ENCODE data around the gene ZFHX2. TPM values are rescaled to one million over a fixed set of nuclear protein-coding genes. Genes with fewer than 3 reads are reported as not detected.
A peak's percentile ranks its signal among the peaks of the same experiment; 100 is the strongest.

ZFHX2 gene
- total RNA-seq, 1 experiment from 2014 or later, result 19.4 TPM

DNA sequence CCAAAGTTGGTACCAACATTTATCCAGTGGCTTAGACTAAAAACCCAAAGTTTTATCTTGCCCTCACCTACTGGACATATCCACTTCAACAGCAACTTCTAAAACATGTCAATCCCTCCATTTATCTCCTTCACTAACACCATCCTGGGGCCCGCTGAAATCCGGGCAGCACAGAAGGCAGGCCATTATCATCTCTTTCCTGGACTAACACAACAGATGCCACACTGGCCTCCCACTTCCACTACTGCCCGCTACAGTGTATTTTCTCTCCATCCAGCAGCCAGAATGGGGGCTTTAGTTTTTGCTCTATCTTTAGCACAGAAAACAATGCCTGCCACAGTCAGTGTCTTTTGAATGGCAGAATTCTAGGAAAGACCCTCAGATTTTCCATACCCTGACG, 15.6 kb downstream of the ZFHX2 start:
- Histone ChIP-seq H2AK5ac (ENCODE audit: insufficient read length, low read length) (no peak overlapping the region), H3K23me2 (ENCODE audit: insufficient read length, low read depth, low read length, poor library complexity, severe bottlenecking) (peaks cover 19% of the 10 kb centered on the region), H3K4me2 (ENCODE audit: insufficient read depth, insufficient read length, low read length) (no peak overlapping the region), H3K4me1 (ENCODE audit: insufficient read depth, low read length) (peaks cover 13% of the 10 kb centered on the region; the same call in 1 of the 2 replicates), H4K20me1 (ENCODE audit: control insufficient read depth, insufficient read depth, insufficient read length) (no peaks in the 10 kb centered on the region), H3K9ac (ENCODE audit: extremely low read depth, insufficient read length, low read length) (no peak overlapping the region), H3K9me3 (ENCODE audit: control insufficient read depth, low read depth, low read length) (no peaks in the 10 kb centered on the region), H3K18ac (ENCODE audit: insufficient read length, low read depth, low read length) (no peak overlapping the region), H2BK15ac (ENCODE audit: low read depth, low read length) (no peak overlapping the region), H3K56ac (ENCODE audit: insufficient read length, low read depth, low read length) (no peak overlapping the region), H3K79me2 (ENCODE audit: insufficient read depth, low read length) (no peaks in the 10 kb centered on the region), H3T11ph (ENCODE audit: low read length) (no peak overlapping the region), H3K14ac (ENCODE audit: insufficient read depth, low read length) (no peak overlapping the region), H3K27me3 (ENCODE audit: insufficient read depth, low read length) (no peaks in the 10 kb centered on the region), H2BK12ac (ENCODE audit: insufficient read length, low read depth, low read length) (no peak overlapping the region), H4K91ac (ENCODE audit: insufficient read length, low read depth, low read length) (no peak overlapping the region), H2BK5ac (ENCODE audit: insufficient read length, low read length) (no peak overlapping the region), H3K79me1 (ENCODE audit: insufficient read depth, low read depth, low read length, poor library complexity, severe bottlenecking) (no peaks in the 10 kb centered on the region), H3K27ac (ENCODE audit: insufficient read length, low read depth, low read length) (no peak overlapping the region), H3K4ac (ENCODE audit: low read depth, low read length) (no peak overlapping the region), H2BK120ac (ENCODE audit: low read depth, low read length, poor library complexity, severe bottlenecking) (no peak overlapping the region), H3K23ac (ENCODE audit: insufficient read length, low read depth, low read length) (no peak overlapping the region), H2BK20ac (ENCODE audit: low read depth, low read length, poor library complexity, severe bottlenecking) (no peak overlapping the region), H2AFZ (ENCODE audit: low read length) (no peak overlapping the region), H4K5ac (ENCODE audit: insufficient read length, low read depth, low read length) (no peak overlapping the region), H4K8ac (replicated peaks; ENCODE audit: insufficient read length, low read depth, low read length) (no peak overlapping the region)
- H3K4me1 Mint-ChIP-seq, result peaks cover 42 to 46% of the 10 kb centered on the region in 2 experiments
- peak overlapping the region in 1 of 2 experiments; percentile 6; a peak in 1 of 5 replicates for H3K4me3 Mint-ChIP-seq
- H3K36me3 Mint-ChIP-seq (ENCODE audit: insufficient read depth in 1 of 3, low read depth in 3 of 3), result peaks cover 30 to 43% (median 40%) of the 10 kb centered on the region in 3 experiments; a peak in 6 of 7 replicates
- WGBS (ENCODE audit: extremely low coverage, insufficient read length, low lambda C conversion rate), result no CpG with 5 or more reads among the region's 4 CpGs
- DNase-seq, result no peak
- H3K27me3 Mint-ChIP-seq (ENCODE audit: low read depth), result no peaks in the 10 kb centered on the region
- TF ChIP-seq, protein P1, sequence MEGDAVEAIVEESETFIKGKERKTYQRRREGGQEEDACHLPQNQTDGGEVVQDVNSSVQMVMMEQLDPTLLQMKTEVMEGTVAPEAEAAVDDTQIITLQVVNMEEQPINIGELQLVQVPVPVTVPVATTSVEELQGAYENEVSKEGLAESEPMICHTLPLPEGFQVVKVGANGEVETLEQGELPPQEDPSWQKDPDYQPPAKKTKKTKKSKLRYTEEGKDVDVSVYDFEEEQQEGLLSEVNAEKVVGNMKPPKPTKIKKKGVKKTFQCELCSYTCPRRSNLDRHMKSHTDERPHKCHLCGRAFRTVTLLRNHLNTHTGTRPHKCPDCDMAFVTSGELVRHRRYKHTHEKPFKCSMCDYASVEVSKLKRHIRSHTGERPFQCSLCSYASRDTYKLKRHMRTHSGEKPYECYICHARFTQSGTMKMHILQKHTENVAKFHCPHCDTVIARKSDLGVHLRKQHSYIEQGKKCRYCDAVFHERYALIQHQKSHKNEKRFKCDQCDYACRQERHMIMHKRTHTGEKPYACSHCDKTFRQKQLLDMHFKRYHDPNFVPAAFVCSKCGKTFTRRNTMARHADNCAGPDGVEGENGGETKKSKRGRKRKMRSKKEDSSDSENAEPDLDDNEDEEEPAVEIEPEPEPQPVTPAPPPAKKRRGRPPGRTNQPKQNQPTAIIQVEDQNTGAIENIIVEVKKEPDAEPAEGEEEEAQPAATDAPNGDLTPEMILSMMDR (conservative IDR thresholded peaks at IDR 0.05), result no peak
- no peaks in the 10 kb centered on the region; a peak in 1 of 5 replicates for H3K9me3 Mint-ChIP-seq
- peak overlapping the region in 2 of 3 experiments; percentile 32 to 50; a peak in 4 of 7 replicates for H3K27ac Mint-ChIP-seq

Data from H9 (cell line).